ENCODE data around the gene CHTF18.

CHTF18 gene

GRCh38 chr16:792221-792995, 4.0 kb downstream of the CHTF18 start:
- DNase-seq (ENCODE audit: low read depth in 2 of 3, low spot score in 2 of 3): no peak

- DNase-seq (ENCODE audit: low read depth in 2 of 3, low spot score in 2 of 3): no peak
Observed at GRCh38 chr16:793414-793813, 5.0 kb downstream of the CHTF18 start.

- no peak for DNase-seq (ENCODE audit: low read depth in 2 of 3, low spot score in 2 of 3)
Observed at GRCh38 chr16:794091-794822, 5.8 kb downstream of the CHTF18 start.

GRCh38 chr16:794853-795466, 6.5 kb downstream of the CHTF18 start:
- no peak for DNase-seq (ENCODE audit: low read depth in 2 of 3, low spot score in 2 of 3)

- DNase-seq (ENCODE audit: low read depth in 2 of 3, low spot score in 2 of 3): no peak
Observed at GRCh38 chr16:795580-796229, 7.3 kb downstream of the CHTF18 start.

GRCh38 chr16:796296-797119, 8.1 kb downstream of the CHTF18 start:
- no peak for DNase-seq (ENCODE audit: low read depth in 2 of 3, low spot score in 2 of 3)

GRCh38 chr16:797120-797420, 8.7 kb downstream of the CHTF18 start:
- DNase-seq (ENCODE audit: low read depth in 2 of 3, low spot score in 2 of 3): no peak

- DNase-seq (ENCODE audit: low read depth in 2 of 3, low spot score in 2 of 3): no peak
Observed at GRCh38 chr16:797686-798085, 9.3 kb downstream of the CHTF18 start.

- no peak for DNase-seq (ENCODE audit: low read depth in 2 of 3, low spot score in 2 of 3)
Observed at GRCh38 chr16:798666-799065, 10.2 kb downstream of the CHTF18 start.

GRCh38 chr16:799111-799947, 10.9 kb downstream of the CHTF18 start:
- DNase-seq (ENCODE audit: low read depth in 2 of 3, low spot score in 2 of 3): no peak

GRCh38 chr16:799948-800833, 11.8 kb downstream of the CHTF18 start, which contains the start of gene GNG13:
TSS of gene GNG13 (minus strand) at chr16:800734. CDS start at chr16:799077, 1,657 bp downstream.
- no peak for DNase-seq (ENCODE audit: low read depth in 2 of 3, low spot score in 2 of 3)

- no peak for DNase-seq (ENCODE audit: low read depth in 2 of 3, low spot score in 2 of 3)
Observed at GRCh38 chr16:800834-801511, 12.6 kb downstream of the CHTF18 start.

- no peak for DNase-seq (ENCODE audit: low read depth in 2 of 3, low spot score in 2 of 3)
Observed at GRCh38 chr16:801584-802363, 13.4 kb downstream of the CHTF18 start.

- no peak for DNase-seq (ENCODE audit: low read depth in 2 of 3, low spot score in 2 of 3)
Observed at GRCh38 chr16:802461-802860, 14.0 kb downstream of the CHTF18 start.

GRCh38 chr16:802914-803753, 14.7 kb downstream of the CHTF18 start:
- DNase-seq (ENCODE audit: low read depth in 2 of 3, low spot score in 2 of 3): no peak

- no peak for DNase-seq (ENCODE audit: low read depth in 2 of 3, low spot score in 2 of 3)
Observed at GRCh38 chr16:803754-804080, 15.3 kb downstream of the CHTF18 start.
